Lower leg skin (tissue), 4 donors: ENCODE results near the gene PADI4. TPM values are rescaled to one million over a fixed set of nuclear protein-coding genes. Genes with fewer than 3 reads are reported as not detected.

Experiments used
- microRNA-seq, 2 donors: library from miRNA; unstranded; fragments of <30 nt; microRNA quantifications; one replicate each; pipeline ENCODE4, GENCODE V29; 2016; ENCODE audit warnings: borderline replicate concordance in 2 of 2, borderline number of aligned reads in 1 of 2
- total RNA-seq, 4 donors: library from RNA; depleted of rRNA; stranded (reverse); fragments of >200 nt; gene quantifications; one replicate each; pipeline ENCODE4 v1.1.0, GENCODE V29; 2016

Gene PADI4
- total RNA-seq, 4 donors from 2014 or later: 0.51 TPM; not detected in 3

Small RNA genes lying within 50 kb of the gene (microRNA-seq; reads per million reads assigned to microRNA genes)
- gene MIR3972: 0 reads per million in 2 donors

Other genes starting within 250 kb of the PADI4 start
- gene PADI2, start 188.7 kb upstream of the PADI4 start, total RNA-seq: 10 to 100 TPM in 2 of 4 donors, 1 to 10 TPM in 2; 2.2 to 26.7 (median 15.3) TPM
- 10 to 100 TPM in 1 of 4 donors, 1 to 10 TPM in 3; 3.2 to 24.2 (median 6.6) TPM for gene PADI1, start 103.1 kb upstream of the PADI4 start, total RNA-seq
- gene PADI3, start 59.1 kb upstream of the PADI4 start, total RNA-seq: 1 to 10 TPM in 1 of 4 donors, under 1 TPM in 1, not detected in 2; 0.23 to 2.1 TPM
- not detected for gene PADI6, start 64.0 kb downstream of the PADI4 start, total RNA-seq
- 10 to 100 TPM; 62.6 to 78.5 (median 71.3) TPM for gene RCC2, start 131.5 kb downstream of the PADI4 start, total RNA-seq
- 100 to 1,000 TPM in 3 of 4 donors, 10 to 100 TPM in 1; 95.1 to 125 (median 114) TPM for gene ARHGEF10L, start 231.5 kb downstream of the PADI4 start, total RNA-seq